HG02588 (cell line): ENCODE measurements around the gene ZC4H2.
A peak's percentile ranks its signal among the peaks of the same experiment; 100 is the strongest.
"Not testable (repeated sequence)": the region's sequence is repeated elsewhere in the genome, so short reads cannot be mapped to it uniquely, and the experiment has no call there.

Source experiments
- ATAC-seq: cut with Tn5 transposase; IDR thresholded peaks from one replicate; pipeline ENCODE4 v1.9.1; 2021; ENCODE audit warnings: mild to moderate bottlenecking, moderate library complexity; ENCODE audit not compliant: unreplicated experiment

ZC4H2 gene, protein sequence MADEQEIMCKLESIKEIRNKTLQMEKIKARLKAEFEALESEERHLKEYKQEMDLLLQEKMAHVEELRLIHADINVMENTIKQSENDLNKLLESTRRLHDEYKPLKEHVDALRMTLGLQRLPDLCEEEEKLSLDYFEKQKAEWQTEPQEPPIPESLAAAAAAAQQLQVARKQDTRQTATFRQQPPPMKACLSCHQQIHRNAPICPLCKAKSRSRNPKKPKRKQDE

GRCh38 chrX:64975989-64976672, at the start of gene ZC4H2:
TSS of gene ZC4H2 (minus strand) at chrX:64976450. CDS start at chrX:64976377, 73 bp downstream.
- ATAC-seq: peak; percentile 100

DNA sequence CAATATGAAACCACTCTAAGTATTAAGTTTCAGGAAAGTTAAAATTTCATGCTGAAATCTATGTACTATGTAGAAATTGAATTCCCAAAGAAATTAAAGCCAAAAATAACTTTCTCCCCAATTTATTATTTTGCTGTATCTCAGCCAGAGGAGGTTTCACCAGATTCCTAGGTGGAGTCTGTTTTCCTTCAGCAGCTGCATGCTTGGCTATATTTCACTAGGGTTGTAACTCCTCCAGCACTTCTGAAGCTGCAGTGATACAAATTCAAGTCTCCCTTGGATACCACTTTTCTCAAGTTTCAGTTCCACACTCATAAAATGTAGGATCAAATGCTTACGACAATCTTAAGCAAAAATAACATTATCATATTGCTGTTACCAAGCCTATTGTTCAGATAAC, 41.2 kb upstream of the ZC4H2 start:
- ATAC-seq: no peak

- ATAC-seq: no peak
These were observed 38.0 kb upstream of the ZC4H2 start for GRCh38 chrX:65014230-65014629.

- no peak for ATAC-seq
These were observed 33.2 kb upstream of the ZC4H2 start for GRCh38 chrX:65009459-65009858.

DNA sequence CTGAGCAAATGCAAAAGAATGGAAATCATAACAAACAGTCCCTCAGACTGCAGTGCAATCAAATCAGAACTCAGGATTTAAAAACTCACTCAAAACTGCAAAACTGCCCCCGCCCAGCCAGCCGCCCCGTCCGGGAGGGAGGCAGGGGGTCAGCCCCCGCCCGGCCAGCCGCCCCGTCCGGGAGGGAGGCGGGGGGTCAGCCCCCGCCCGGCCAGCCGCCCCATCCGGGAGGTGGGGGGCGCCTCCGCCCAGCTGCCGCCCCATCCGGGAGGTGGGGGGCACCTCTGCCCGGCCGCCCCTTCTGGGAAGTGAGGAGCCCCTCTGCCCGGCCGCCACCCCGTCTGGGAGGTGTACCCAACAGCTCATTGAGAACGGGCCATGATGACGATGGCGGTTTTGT, 26.0 kb upstream of the ZC4H2 start:
- ATAC-seq: not testable (repeated sequence)

GRCh38 chrX:64996805-64997204, 20.6 kb upstream of the ZC4H2 start:
- ATAC-seq: no peak

DNA sequence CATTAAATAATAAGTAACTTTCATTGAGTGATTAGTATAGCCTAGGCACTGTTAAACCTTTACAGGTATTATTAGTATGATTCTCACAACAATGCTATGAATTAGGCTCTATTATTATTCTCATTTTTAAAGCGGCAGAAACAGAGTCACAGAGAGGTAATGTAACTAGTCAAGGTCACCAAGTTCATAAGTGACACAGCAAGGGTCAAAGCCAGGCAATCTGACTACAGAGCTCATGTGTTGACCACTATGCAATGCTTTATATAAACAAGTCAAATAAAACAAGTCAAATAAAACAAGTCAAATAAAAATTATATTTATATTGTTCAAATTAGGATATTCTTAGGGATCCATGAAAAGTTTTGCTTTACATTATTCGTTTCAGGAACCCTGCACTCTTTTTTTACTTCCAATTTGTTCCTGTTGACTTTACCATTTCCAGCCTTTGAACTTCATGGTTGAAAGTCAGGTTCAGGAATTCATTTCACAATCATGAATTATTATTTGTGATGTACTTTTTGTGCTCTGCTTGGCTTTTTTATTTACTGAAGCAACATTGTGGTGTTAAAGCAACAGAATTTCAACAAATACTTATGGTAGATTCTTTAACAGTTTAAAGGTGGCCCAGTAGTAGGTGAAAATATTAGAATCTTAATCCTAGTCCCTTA, 18.0 kb upstream of the ZC4H2 start:
- no peak for ATAC-seq

DNA sequence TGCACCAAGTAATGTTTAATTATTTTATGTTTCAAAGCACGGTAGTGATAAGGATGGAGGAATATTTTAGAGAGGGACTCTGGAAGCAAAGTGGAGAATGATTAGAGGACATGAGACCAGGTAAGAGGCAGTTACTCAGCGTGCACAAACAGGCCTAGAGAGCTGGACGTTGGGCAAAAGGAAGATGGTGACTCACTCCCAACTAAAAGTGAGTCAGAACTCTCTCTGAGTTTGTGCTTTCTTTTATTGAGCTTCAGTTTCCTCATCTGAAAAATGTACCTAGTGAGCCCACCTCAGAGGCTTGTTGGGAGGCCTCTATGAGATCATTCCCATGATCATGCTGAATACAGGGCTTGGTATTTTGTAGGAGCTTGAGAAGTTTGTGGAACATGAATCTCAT, 1.6 kb upstream of the ZC4H2 start:
- ATAC-seq: no peak

DNA sequence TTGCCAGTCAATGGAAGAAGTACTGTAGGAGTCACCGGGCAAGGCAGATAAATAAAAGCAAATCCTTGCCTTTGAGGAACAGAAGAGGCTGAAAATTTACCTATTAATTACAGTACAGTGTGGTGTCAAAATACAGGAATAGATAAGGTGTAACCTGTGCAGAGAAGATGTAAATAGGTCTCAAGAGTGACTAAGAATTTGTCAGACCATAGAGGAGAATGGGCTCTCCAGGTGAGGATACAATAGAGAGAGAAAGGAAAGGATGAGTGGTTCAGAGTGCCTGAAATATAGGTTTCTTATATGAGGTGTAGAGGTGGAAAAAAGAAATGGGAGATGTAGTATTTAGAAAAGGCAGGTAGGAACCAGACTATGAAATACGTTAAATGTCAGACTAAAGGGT, 801 bp upstream of the ZC4H2 start:
- no peak for ATAC-seq

DNA sequence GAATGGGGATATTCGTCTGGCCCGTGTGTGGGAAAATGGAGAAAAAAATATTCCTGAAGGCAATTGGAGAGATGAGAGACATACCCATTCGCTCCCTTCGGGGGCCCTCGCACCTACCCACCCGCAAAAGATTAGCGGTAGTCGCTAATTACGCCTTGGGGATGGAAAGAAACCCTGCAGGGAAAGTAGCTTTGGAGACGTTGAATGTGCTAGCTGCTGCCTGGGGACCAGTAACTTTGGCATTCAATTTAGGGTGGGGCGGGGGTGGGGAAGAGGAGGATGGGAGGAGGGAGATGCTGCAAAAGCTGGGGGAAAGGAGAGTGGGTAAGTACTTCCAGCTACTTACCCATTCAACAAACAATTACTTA, 407 bp upstream of the ZC4H2 start:
- peak; percentile 24 for ATAC-seq

DNA sequence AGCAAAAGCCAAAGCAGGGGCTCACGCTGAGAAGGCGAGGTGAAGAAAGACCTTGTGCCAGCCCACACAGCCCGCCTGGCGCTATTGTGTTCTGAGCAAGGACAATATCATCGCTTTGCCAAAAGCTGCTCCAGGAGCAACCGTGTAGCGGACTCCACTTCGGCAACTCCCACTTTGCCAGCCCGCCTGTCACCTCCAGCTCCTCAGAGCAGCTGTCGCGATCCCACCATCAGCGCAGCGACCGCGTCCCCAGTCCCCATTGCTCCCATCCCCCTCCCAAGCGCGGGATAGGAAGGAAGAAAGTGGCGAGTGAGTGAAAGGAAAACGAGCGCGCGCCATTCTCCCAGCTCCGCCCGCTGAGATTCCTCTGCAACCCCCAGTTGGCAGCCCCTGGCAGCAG, 759 bp downstream of the ZC4H2 start:
- ATAC-seq: no peak

GRCh38 chrX:64925480-64925879, 50.8 kb downstream of the ZC4H2 start:
- no peak for ATAC-seq

DNA sequence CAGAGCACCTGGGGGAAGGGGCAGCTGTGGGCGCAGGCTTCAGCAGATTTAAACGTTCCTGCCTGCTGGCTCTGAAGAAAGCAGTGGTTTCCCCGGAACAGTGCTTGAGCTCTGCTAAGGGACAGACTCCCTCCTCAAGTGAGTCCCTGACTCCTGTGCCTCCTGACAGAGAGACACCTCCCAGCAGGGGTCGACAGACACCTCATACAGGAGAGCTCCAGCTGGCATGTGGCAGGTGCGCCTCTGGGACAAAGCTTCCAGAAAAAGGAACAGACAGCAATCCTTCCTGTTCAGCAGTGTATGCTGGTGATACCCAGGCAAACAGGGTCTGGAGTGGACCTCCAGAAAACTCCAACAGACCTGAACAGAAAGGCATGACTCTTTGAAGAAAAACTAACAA, 68.1 kb downstream of the ZC4H2 start:
- no peak for ATAC-seq

DNA sequence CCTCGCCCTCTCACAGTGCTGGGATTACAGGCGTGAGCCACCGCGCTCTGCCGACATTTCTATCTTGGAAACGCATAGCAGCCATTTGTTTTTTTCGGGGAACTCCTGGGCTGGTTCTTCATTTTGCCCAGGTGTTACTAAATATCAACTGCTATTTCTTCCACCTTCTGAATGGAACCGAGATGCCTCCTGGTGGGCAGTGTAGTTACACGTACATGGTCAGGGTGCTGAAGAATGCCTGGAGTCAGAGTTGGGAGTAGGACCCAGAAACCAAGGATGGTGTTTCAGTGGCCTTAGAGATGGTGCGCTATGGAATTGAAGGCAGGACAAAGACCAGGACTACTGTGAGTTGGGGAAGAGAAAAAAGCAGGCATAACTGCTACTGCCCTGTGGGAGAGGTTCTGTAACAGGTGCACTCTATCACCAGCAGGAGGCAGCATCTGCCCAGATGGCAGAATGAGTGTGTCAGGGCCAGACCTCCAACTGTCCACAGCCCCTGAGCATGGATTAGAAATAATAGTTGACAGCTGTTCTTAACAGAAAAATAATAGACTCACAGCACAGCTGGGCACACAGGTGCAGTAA, 81.7 kb downstream of the ZC4H2 start:
- peak; percentile 66 for ATAC-seq

- ATAC-seq: no peak
These were observed 90.4 kb downstream of the ZC4H2 start for GRCh38 chrX:64885850-64886249.

GRCh38 chrX:64878709-64879108, 97.5 kb downstream of the ZC4H2 start:
- not testable (repeated sequence) for ATAC-seq

GRCh38 chrX:64867217-64867616, 109.0 kb downstream of the ZC4H2 start:
- ATAC-seq: no peak
